Heart right ventricle (tissue), 16 donors: Measurements from ENCODE around the gene SPNS1. TPM values are rescaled to one million over a fixed set of nuclear protein-coding genes. Genes with fewer than 3 reads are reported as not detected.

Experiments used
- ATAC-seq, 8 donors: fragments of 200-7000 bp; cut with Tn5 transposase; one replicate each; pipeline ENCODE4 v1.9.1; 2020; ENCODE audit warnings: mild to moderate bottlenecking in 8 of 8, moderate library complexity in 8 of 8, moderate number of reproducible peaks in 1 of 8
- DNase-seq, 2 donors: peaks; one replicate each; pipeline ENCODE4 v3.0.0-alpha.2; 2020
- H3K27ac ChIP-seq, 10 donors: fragments of 200-600 bp; sonication (generic) in 2 of 10; one replicate each; pipeline versions ENCODE4 v1.5.0 to v1.8.0; 2020 to 2022; ENCODE audit warnings: mild to moderate bottlenecking in 3 of 10
- H3K27me3 ChIP-seq, 7 donors: fragments of 200-600 bp; one replicate each; pipeline ENCODE4 v1.8.0; 2021 to 2022; ENCODE audit warnings: mild to moderate bottlenecking in 2 of 7
- H3K36me3 ChIP-seq, 9 donors: fragments of 200-600 bp; sonication (generic) in 1 of 9; one replicate each; pipeline versions ENCODE4 v1.5.0 to v1.8.0; 2020 to 2022; ENCODE audit warnings: mild to moderate bottlenecking in 2 of 9
- H3K4me1 ChIP-seq, 9 donors: fragments of 200-600 bp; sonication (generic) in 1 of 9; one replicate each; pipeline versions ENCODE4 v1.5.0 to v1.8.0; 2020 to 2022; ENCODE audit warnings: mild to moderate bottlenecking in 4 of 9
- H3K4me3 ChIP-seq, 10 donors: fragments of 200-600 bp; sonication (generic) in 2 of 10; one replicate each; pipeline versions ENCODE4 v1.5.0 to v1.8.0; 2020 to 2022; ENCODE audit warnings: mild to moderate bottlenecking in 7 of 10, moderate library complexity in 2 of 10
- H3K9me3 ChIP-seq, 11 donors: fragments of 200-600 bp in 10 of 11; sonication (generic) in 2 of 11; one replicate each; pipeline versions ENCODE4 v1.5.0 to v1.8.0; 2013 to 2022; ENCODE audit warnings: mild to moderate bottlenecking in 2 of 11, control low read depth in 1 of 11, moderate library complexity in 1 of 11
- CTCF ChIP-seq, 9 donors: fragments of 200-600 bp; sonication (generic) in 2 of 9; IDR thresholded peaks; one replicate each; pipeline versions ENCODE4 v1.5.0 to v1.8.0; 2021 to 2022; ENCODE audit warnings: antibody characterized with exemption in 9 of 9, mild to moderate bottlenecking in 5 of 9, moderate library complexity in 1 of 9
- WGBS, 2 donors: extraction: QIAGEN DNeasy Blood & Tissue Kit; methylation state at CpG; one replicate each; pipeline ENCODE4 v1.1.7; 2013; ENCODE audit warnings: inconsistent platforms in 1 of 2; 5-methylcytosine and 5-hydroxymethylcytosine counted together
- intact Hi-C, 10 donors: fragments of 100-400 bp; cut with DNase I; formaldehyde crosslinking; loops; one replicate each; pipeline versions ENCODE4 v1.11.1 to v1.14.2; 2022
- polyA plus RNA-seq, 2 donors: library from polyadenylated mRNA; stranded (reverse); fragments of 200-250 nt; gene quantifications; one replicate each; pipeline ENCODE4 v1.2.3, GENCODE V29; 2013
- total RNA-seq, 10 donors: library from RNA; stranded (reverse); fragmentation: NEBNext Ultra II Directional in 3 of 10; extraction: Animal tissue kit (Norgen Biotek cat#: 25700) in 3 of 10; gene quantifications; one replicate each; pipeline versions ENCODE4 v1.2.1 to v1.2.4, GENCODE V29; 2021 to 2023
- donor health status: Arrhythmogenic right ventricular cardiomyopathy.
- donor health status: ischemic (EF 13 %, LVEDD 7.1; RV severe dilation, severe dysfunction).
- donor health status: healthy with polysubstance abuse.
- donor health status: DM: no; HTN: yes; CAD: no.
- donor health status: DM: no; HTN: no; CAD: no.
- donor health status: ischemic (EF 25% LVEDD 6.9; RV normal size, moderate dysfunction).
- donor health status: ischemic (EF 25% LVEDD 5.7; RV mildly dilated, moderate dysfunction).
- donor health status: healthy.
- donor health status: DM: yes; HTN: yes; CAD: no.
- donor health status: Ischemic cardiomyopathy.
- donor health status: ischemic (EF 35%, LVEDD 5.7; RV mildly dilated, moderate dysfunction).
- donor health status: nonischemic (EF 11% LVEDD 7.7; RV severe dilation, severe dysfunction).
- donor health status: DM: yes; HTN: yes; CAD: no.
- donor health status: PGD.
- donor health status: ischemic (EF 29% LVEDD 5.4; RV normal size, mild dysfunction).
- donor health status: nonischemic (EF 23%, LVEDD 6.1; RV moderate dilation, normal function).

Gene SPNS1
- total and polyA plus RNA-seq, 12 donors: 12.9 to 44.5 (median 18.2) TPM

GRCh38 chr16:28932339-28933141 is 42.0 kb upstream of the SPNS1 start:
- Histone ChIP-seq H3K27me3 (peaks cover 0 to 2% (median 0%) of the 10 kb centered on the region in 7 donors), H3K4me1 (peaks cover 0 to 10% (median 4%) of the 10 kb centered on the region in 9 donors), H3K36me3 (no peaks in the 10 kb centered on the region), H3K27ac (no peak overlapping the region), H3K9me3 (no peaks in the 10 kb centered on the region), H3K4me3 (no peak overlapping the region)
- DNase-seq (no peak), ATAC-seq (no peak)
- 85 to 86% methylated on average over 20 of the region's 20 CpGs for WGBS, 2 donors
- intact Hi-C loops: loop anchor here in 1 of 10 donors (10.0 kb wide), 1 partner anchor 108 kb away; the partner anchor contains the start of gene ATXN2L
- no peak for TF ChIP-seq CTCF (IDR thresholded peaks at IDR 0.05)

GRCh38 chr16:28933171-28933570 is 41.4 kb upstream of the SPNS1 start:
- no peak for ATAC-seq
- no peak for TF ChIP-seq CTCF (IDR thresholded peaks at IDR 0.05)
- 81 to 83% methylated on average over 8 of the region's 8 CpGs for WGBS, 2 donors

GRCh38 chr16:28935346-28935745 is 39.2 kb upstream of the SPNS1 start:
- no peak overlapping the region for H3K4me3 ChIP-seq
- peaks cover 0 to 2% (median 0%) of the 10 kb centered on the region in 7 donors for H3K27me3 ChIP-seq
- intact Hi-C loops: loop anchor here in 1 of 10 donors (10.0 kb wide), 1 partner anchor 111 kb away; the partner anchor contains the start of gene ATXN2L
- no peak for ATAC-seq
- 93 to 100% methylated on average over 4 of the region's 4 CpGs for WGBS, 2 donors
- H3K9me3 ChIP-seq: no peaks in the 10 kb centered on the region
- no peak for DNase-seq
- H3K4me1 ChIP-seq: peaks cover 0 to 10% (median 4%) of the 10 kb centered on the region in 9 donors
- H3K36me3 ChIP-seq: no peaks in the 10 kb centered on the region
- H3K27ac ChIP-seq: no peak overlapping the region
- no peak for TF ChIP-seq CTCF (IDR thresholded peaks at IDR 0.05)

More at GRCh38 chr16:28933171-28933570, 41.4 kb upstream of the SPNS1 start:
- DNase-seq: no peak
- H3K27ac ChIP-seq: no peak overlapping the region
- H3K27me3 ChIP-seq: peaks cover 0 to 2% (median 0%) of the 10 kb centered on the region in 7 donors
- no peak overlapping the region for H3K4me3 ChIP-seq
- intact Hi-C loops: loop anchor here in 1 of 10 donors (10.0 kb wide), 1 partner anchor 108 kb away; the partner anchor contains the start of gene ATXN2L
- no peaks in the 10 kb centered on the region for H3K9me3 ChIP-seq
- H3K36me3 ChIP-seq: no peaks in the 10 kb centered on the region
- peaks cover 0 to 10% (median 4%) of the 10 kb centered on the region in 9 donors for H3K4me1 ChIP-seq

- Histone ChIP-seq H3K27ac (no peak overlapping the region), H3K27me3 (peaks cover 0 to 2% (median 0%) of the 10 kb centered on the region in 7 donors), H3K9me3 (no peaks in the 10 kb centered on the region), H3K4me3 (peak overlapping the region in 7 of 10 donors; percentile 10 to 41 (median 31)), H3K4me1 (peaks cover 0 to 10% (median 4%) of the 10 kb centered on the region in 9 donors), H3K36me3 (no peaks in the 10 kb centered on the region)
- ATAC-seq: peak; percentile 90 to 97 (median 94)
- intact Hi-C loops: loop anchor here in 1 of 10 donors (10.0 kb wide), 1 partner anchor 111 kb away; the partner anchor contains the start of gene ATXN2L
- WGBS, 2 donors: 34% methylated on average over 36 of the region's 36 CpGs
- no peak for TF ChIP-seq CTCF (IDR thresholded peaks at IDR 0.05)
- peak; percentile 65 to 85 for DNase-seq
Measured at GRCh38 chr16:28935924-28936783, 38.4 kb upstream of the SPNS1 start.
